GM18502 (cell line): Measurements from ENCODE around the gene SMOC1.

Experiments
- ATAC-seq: cut with Tn5 transposase; IDR thresholded peaks from one replicate; pipeline ENCODE4 v1.9.1; 2021; ENCODE audit warnings: mild to moderate bottlenecking; ENCODE audit not compliant: unreplicated experiment, poor library complexity

The SMOC1 gene

GRCh38 chr14:70027785-70028428 lies 148.7 kb downstream of the SMOC1 start:
- no peak for ATAC-seq

DNA sequence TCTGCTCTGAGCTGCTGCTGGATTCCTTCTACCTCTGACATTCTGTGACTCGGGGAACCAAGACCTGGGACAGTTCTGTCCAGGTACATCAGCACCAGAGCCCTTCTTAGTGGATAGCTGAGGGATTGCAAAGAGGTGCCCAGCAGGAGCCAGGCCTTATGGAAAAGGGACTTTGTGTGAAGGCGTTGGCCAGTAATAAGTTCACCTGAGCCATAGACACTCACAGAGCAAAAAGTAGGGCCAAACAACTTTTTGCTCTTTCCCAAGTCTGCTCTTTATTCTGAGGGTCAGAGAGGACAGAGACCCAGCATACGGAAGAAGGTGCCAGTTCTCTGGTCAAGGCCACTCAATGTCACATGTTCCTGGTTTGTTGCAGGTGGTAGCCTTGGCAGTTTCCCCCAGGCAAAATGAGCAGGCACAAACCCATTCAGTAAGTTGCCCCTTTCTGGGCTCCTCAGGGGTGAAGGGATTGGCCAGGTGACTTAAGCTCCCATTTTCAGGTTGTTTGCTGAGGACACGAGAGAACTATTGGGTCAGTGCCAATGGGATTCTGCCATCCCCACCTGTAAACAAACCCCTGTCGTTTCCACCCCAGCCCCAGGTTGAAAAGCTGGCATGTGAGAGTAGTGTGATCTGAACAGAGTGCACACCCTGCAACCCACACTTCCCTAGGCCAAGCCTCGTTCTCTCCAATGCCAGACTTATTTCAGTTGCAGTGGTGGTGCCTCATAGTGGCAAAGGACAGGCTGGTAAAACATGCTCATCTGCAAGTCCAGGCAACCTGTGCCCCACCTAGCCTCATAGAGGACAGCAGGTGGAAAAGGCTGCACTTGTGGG lies 150.3 kb downstream of the SMOC1 start:
- ATAC-seq: no peak

- ATAC-seq: no peak
Observed at GRCh38 chr14:70032016-70032415, 152.8 kb downstream of the SMOC1 start.

GRCh38 chr14:70032447-70032846 lies 153.2 kb downstream of the SMOC1 start:
- ATAC-seq: no peak

- ATAC-seq: no peak
Observed at GRCh38 chr14:70033116-70033515, 153.9 kb downstream of the SMOC1 start.

- no peak for ATAC-seq
Observed at GRCh38 chr14:70033561-70033960, 154.3 kb downstream of the SMOC1 start.

DNA sequence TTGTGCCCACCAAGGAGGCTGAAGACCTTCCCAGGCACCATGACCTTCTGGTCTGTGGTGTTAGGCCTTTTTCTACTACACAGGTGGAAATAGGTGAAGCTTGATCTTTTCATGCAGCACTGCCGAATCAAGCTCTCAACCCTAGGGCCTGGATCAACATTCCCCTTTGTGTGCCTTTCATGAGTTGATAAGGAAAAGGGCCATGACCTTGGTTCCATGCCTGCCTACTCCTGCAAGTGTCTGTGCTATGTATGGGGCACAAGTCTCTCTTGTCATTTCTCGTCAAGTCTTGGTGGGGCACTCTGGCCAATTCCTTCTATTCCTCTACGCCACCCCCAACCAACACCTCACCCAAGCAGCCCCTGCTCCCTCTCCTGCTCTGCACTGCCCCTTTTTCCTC lies 155.0 kb downstream of the SMOC1 start:
- ATAC-seq: no peak

- no peak for ATAC-seq
Observed at GRCh38 chr14:70036665-70037064, 157.4 kb downstream of the SMOC1 start.

GRCh38 chr14:70043001-70043400 lies 163.8 kb downstream of the SMOC1 start:
- ATAC-seq: no peak

GRCh38 chr14:70045310-70045709 lies 166.1 kb downstream of the SMOC1 start:
- ATAC-seq: no peak

GRCh38 chr14:70045844-70046535 lies 166.8 kb downstream of the SMOC1 start:
- no peak for ATAC-seq

DNA sequence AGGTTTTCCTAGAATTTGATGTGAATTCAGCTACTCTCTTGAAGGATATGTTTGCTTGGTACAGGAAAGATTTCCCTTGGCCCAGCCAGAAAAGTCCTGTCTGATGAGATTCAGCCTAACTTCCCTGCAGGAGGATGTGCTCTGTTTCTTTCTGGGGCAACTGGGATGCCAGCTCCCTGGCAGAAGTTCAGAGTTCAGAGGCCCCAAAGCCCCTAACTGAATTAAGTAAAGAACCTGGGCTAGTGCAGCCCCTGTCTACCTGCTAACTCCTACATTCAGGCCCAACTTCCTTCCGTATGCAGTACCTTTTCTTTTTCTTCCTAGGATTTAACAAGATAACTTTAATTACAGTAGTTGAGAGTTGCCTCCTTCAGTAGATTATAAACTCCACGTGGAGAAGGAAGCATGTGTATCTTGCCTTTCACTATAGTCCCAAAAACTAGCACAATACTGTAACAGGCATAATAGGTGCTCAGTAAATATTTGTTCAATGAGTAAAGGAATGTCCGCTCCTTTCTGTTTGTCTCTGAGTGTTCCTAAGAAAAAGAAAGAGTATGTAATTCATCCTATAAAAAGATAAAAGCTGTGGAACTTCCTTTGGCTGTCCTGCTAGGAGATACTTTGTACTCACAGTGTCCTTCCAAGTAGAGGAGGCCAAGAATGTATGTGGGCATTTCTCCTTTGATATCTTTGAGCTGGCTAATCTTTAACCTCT lies 168.5 kb downstream of the SMOC1 start:
- ATAC-seq: no peak

DNA sequence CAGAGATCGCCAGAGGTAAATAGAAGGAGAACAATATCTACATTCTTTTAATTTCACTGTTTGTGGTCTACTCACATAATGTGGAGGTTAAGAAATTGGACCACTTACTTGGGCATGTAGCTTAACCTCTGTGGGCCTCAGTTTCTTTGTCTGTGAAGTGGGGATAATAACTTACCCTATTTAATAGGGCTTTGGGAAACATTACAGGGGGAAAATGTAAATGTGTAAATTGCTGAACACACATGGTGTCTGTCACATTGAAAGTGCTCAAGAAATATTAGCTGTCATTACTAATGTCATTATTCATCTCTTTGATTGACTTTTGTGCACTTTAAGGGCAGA lies 169.1 kb downstream of the SMOC1 start:
- no peak for ATAC-seq

- ATAC-seq: no peak
Observed at GRCh38 chr14:70049605-70050004, 170.4 kb downstream of the SMOC1 start.

DNA sequence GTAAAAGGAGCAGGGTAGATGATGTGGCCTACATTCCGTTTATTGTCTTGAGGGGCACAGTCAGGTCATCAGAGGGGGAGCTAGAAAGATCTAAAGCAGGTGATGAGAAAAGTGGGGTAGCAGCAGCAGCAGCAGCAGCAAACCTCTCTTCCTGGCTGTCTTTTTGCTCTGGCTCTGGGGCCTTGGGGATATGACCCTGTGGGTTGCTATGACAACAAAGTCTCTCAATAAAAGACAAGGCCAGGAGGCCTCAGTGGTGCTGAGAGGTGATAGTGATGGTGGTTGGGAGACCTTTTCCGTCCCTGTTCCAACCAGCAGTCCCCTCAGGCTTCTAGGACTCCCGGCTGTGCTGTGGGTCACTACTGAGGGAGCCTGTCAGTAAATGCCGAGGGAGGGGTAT lies 170.9 kb downstream of the SMOC1 start:
- ATAC-seq: no peak

GRCh38 chr14:70052990-70053389 lies 173.8 kb downstream of the SMOC1 start:
- ATAC-seq: no peak

- ATAC-seq: no peak
Observed at GRCh38 chr14:70057519-70058136, 178.4 kb downstream of the SMOC1 start.

DNA sequence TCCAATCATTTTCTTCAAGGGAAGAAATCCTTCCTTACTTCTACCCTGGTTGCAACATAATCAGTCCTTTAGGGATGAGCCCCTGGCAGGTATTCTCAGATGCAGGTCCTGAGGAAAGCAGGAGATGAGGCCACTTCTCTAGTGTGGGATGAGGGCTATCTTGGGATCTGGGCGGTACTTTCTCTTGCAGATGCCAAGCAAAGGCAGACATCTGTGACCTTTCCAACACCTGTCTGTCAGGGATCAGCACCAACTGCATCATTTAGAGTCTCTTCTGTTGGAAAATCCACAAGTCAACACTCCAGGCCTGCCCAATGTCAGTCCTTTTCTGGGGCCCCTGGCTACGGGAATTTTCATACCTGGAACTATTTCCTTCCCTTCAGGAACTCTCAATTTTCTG lies 180.3 kb downstream of the SMOC1 start:
- ATAC-seq: no peak

GRCh38 chr14:70061108-70061507 lies 181.9 kb downstream of the SMOC1 start:
- ATAC-seq: no peak

DNA sequence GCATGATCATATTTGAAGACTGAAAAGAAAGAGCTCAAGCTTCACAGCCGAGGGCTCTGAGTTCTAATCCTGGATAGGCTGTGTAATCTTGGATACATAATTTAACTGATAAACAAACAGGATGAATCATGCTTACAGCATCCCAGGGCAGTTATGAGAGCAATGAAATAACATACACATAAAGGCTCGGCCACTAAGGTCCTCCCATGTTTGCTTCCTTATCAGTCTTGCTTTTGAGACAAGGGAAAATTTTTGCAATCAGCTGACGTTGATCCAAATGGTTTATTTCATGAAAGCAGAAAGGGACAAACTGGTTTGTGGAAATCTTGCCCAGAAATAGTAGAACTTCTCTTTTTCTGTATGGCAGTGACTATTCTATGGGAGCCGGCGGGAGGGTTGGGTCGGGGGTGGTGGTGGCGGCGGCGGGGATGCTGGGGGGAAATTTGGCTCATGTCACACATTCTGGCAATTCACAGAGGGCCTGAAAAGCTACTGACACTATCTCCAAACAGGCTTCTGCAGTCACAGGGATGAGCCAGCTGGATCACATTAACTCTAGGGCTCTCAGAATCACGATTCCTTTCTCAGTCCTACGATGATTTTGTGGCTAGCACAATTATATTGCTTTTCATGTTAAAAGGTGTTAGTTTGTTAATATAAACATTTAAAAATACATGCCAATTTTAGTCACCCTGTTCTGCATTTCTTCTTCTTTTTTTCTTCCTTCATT lies 185.1 kb downstream of the SMOC1 start:
- no peak for ATAC-seq
